SK-N-MC (cell line): ENCODE measurements around the gene NUP35.

Source experiments
- EZH2 ChIP-seq: fragments of 200-600 bp; sonication (generic); IDR thresholded peaks from one replicate; pipeline ENCODE4 v1.6.1; 2017; ENCODE audit warnings: antibody characterized with exemption
- FOXP2 ChIP-seq: optimal IDR thresholded peaks from 2 replicates; pipeline ENCODE3; 2011; ENCODE audit warnings: mild to moderate bottlenecking, moderate library complexity; ENCODE audit not compliant: insufficient read depth; ENCODE audit errors: extremely low read length, control extremely low read depth
- POLR2AphosphoS5 ChIP-seq: IDR thresholded peaks from 2 replicates; pipeline ENCODE4 v1.6.1; 2012; ENCODE audit warnings: mild to moderate bottlenecking, low read depth, low read length, borderline replicate concordance

- TF ChIP-seq EZH2 (no peak), POLR2AphosphoS5 (no peak), FOXP2 (no peak)
These were observed 46.1 kb upstream of the NUP35 start for GRCh38 chr2:183078163-183078463.
